ENCODE results near the gene RDH8.
A peak's percentile ranks its signal among the peaks of the same experiment; 100 is the strongest.
"Not testable (repeated sequence)": the region's sequence is repeated elsewhere in the genome, so short reads cannot be mapped to it uniquely, and the experiment has no call there.

RDH8 gene

DNA sequence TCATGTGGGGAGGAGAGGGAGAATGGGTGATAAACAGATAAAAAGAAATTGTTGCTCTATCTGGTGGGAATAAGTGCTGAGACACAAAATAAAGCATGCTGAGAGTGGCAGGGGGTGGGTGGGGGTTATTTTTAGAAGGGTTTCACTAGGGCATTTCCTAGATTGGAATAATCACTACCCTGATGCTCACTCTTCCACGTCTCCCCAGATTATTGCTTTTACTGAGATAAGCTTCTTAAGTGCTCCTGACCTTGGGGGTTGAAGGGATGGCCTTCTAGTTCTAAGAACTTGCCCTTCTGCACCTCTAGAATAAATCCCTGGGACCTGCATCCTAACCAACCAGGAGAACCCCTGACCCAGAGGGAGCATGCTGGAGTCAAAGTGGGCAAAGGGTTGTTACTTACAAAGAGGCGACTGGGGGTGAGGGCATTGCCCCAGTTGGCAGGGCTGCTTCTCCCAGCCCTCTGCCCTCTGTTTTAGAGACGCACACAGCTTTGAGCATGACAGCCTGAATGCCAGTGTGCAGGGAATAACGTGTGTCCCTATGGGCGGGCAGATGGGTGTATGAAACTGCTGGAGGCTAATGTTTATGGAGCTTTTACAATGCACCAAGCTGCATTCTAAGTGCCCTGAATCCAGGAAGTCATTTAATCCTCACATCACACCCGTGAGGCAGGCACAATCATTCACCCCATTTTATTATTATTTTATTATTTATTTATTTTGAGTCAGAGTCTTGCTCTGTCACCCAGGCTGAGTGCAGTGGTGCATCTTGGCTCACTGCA, 743 bp downstream of the RDH8 start:
- Mint-ChIP-seq H3K4me3 (no peak overlapping the region), H3K27ac (no peak overlapping the region), H3K4me1 (peaks cover 8% of the 10 kb centered on the region), H3K9me3 (no peaks in the 10 kb centered on the region), H3K27me3 (peaks cover 50% of the 10 kb centered on the region)
- ATAC-seq (no peak), DNase-seq (no peak)

DNA sequence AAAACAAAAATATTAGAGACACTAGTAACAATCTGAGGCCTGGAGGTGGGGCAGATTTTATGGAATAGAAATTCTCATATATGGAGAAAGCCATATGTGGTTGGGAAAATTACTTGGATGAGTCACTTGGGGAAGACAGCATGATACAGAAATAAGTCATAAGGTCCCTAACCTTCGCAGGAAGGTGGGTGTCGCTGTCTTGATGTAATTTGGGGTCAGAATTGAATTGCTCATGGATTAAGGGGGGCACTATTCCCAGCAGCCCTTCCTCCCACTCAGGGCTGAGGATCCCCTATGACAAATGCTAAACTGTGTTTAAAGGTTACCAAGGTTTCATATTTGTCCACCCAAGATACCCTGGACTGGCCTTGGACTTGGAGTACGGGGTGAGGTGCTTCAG, 5.0 kb downstream of the RDH8 start:
- H3K27ac Mint-ChIP-seq, result no peak overlapping the region
- no peak for ATAC-seq

DNA sequence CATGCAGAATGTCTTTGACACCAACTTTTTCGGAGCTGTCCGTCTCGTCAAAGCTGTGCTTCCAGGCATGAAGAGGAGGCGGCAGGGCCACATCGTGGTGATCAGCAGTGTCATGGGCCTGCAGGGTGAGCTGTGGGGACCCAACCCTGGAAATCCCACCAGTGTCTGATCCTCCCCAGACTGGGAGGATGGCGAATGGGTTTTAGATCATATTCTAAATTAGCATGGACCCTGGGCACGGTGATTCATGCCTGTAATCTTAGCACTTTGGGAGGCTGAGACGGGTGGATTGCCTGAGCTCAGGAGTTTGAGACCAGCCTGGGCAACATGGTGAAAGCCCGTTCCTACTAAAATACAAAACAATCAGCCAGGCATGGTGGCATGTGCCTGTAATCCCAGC, 5.5 kb downstream of the RDH8 start:
- H3K27me3 Mint-ChIP-seq, result peaks cover 4% of the 10 kb centered on the region
- no peak for DNase-seq
- H3K27ac Mint-ChIP-seq, result no peak overlapping the region
- no peak for ATAC-seq
- H3K4me1 Mint-ChIP-seq, result no peaks in the 10 kb centered on the region
- no peaks in the 10 kb centered on the region for H3K9me3 Mint-ChIP-seq
- no peak overlapping the region for H3K4me3 Mint-ChIP-seq

More for the DNA sequence above, 5.0 kb downstream of the RDH8 start:
- no peak for DNase-seq
- no peaks in the 10 kb centered on the region for H3K9me3 Mint-ChIP-seq
- no peak overlapping the region for H3K4me3 Mint-ChIP-seq
- H3K27me3 Mint-ChIP-seq, result peaks cover 9% of the 10 kb centered on the region
- no peaks in the 10 kb centered on the region for H3K4me1 Mint-ChIP-seq

DNA sequence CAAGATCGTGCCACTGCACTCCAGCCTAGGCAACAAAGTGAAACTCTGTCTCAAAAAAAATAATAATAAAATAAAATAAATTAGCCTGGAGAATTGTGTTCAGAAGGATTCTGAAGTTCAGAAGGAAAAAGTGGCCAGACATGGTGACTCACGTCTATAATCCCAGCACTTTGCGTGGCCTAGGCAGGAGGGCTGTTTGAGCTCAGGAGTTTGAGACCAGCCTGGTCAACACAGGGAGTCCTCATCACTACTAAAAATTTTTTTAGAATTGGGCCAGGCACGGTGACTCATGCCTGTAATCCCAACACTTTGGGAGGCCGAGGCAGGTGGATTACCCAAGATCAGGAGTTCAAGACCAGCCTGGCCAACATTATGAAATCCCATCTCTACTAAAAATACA, 6.0 kb downstream of the RDH8 start:
- Mint-ChIP-seq H3K9me3 (no peaks in the 10 kb centered on the region), H3K27ac (no peak overlapping the region), H3K4me3 (no peak overlapping the region), H3K4me1 (no peaks in the 10 kb centered on the region), H3K27me3 (no peaks in the 10 kb centered on the region)
- no peak for ATAC-seq
- DNase-seq, result no peak

- Mint-ChIP-seq H3K4me3 (no peak overlapping the region), H3K4me1 (no peaks in the 10 kb centered on the region), H3K27me3 (peaks cover 1% of the 10 kb centered on the region), H3K9me3 (no peaks in the 10 kb centered on the region), H3K27ac (no peak overlapping the region)
- ATAC-seq, result no peak
- no peak for DNase-seq
Measured at GRCh38 chr19:10020851-10021250, 7.6 kb downstream of the RDH8 start.

DNA sequence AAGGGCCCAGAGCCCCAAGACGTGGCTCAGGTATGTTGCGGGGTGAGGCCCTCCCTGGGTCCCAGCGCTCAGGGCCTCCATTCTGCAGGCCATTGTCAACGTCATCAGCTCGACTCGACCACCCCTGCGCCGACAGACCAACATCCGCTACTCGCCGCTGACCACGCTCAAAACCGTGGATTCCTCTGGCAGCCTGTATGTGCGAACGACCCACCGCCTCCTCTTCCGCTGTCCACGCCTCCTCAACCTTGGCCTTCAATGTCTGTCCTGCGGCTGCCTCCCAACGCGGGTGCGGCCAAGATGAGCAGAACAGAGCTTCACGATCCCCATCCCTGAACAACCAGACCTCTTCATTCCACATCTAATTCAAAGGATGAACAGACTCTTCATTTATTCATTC, 8.2 kb downstream of the RDH8 start:
- no peaks in the 10 kb centered on the region for H3K4me1 Mint-ChIP-seq
- H3K27me3 Mint-ChIP-seq, result peaks cover 7% of the 10 kb centered on the region
- DNase-seq, result no peak
- H3K27ac Mint-ChIP-seq, result no peak overlapping the region
- H3K9me3 Mint-ChIP-seq, result no peaks in the 10 kb centered on the region
- ATAC-seq, result no peak
- H3K4me3 Mint-ChIP-seq, result no peak overlapping the region

GRCh38 chr19:10021863-10022262, 8.6 kb downstream of the RDH8 start:
- Mint-ChIP-seq H3K4me3 (no peak overlapping the region), H3K9me3 (no peaks in the 10 kb centered on the region), H3K27me3 (peaks cover 12% of the 10 kb centered on the region), H3K27ac (no peak overlapping the region), H3K4me1 (no peaks in the 10 kb centered on the region)
- no peak for DNase-seq
- no peak for ATAC-seq

GRCh38 chr19:10023096-10023495, 9.8 kb downstream of the RDH8 start:
- not testable (repeated sequence) for H3K4me1 Mint-ChIP-seq, ATAC-seq, H3K27ac Mint-ChIP-seq, H3K9me3 Mint-ChIP-seq, DNase-seq, H3K4me3 Mint-ChIP-seq
- peaks cover 14% of the 10 kb centered on the region for H3K27me3 Mint-ChIP-seq

GRCh38 chr19:10026744-10027143, 13.5 kb downstream of the RDH8 start:
- Mint-ChIP-seq H3K27ac (no peak overlapping the region), H3K4me3 (no peak overlapping the region), H3K9me3 (no peaks in the 10 kb centered on the region), H3K4me1 (no peaks in the 10 kb centered on the region), H3K27me3 (peaks cover 14% of the 10 kb centered on the region)
- DNase-seq (no peak), ATAC-seq (no peak)

DNA sequence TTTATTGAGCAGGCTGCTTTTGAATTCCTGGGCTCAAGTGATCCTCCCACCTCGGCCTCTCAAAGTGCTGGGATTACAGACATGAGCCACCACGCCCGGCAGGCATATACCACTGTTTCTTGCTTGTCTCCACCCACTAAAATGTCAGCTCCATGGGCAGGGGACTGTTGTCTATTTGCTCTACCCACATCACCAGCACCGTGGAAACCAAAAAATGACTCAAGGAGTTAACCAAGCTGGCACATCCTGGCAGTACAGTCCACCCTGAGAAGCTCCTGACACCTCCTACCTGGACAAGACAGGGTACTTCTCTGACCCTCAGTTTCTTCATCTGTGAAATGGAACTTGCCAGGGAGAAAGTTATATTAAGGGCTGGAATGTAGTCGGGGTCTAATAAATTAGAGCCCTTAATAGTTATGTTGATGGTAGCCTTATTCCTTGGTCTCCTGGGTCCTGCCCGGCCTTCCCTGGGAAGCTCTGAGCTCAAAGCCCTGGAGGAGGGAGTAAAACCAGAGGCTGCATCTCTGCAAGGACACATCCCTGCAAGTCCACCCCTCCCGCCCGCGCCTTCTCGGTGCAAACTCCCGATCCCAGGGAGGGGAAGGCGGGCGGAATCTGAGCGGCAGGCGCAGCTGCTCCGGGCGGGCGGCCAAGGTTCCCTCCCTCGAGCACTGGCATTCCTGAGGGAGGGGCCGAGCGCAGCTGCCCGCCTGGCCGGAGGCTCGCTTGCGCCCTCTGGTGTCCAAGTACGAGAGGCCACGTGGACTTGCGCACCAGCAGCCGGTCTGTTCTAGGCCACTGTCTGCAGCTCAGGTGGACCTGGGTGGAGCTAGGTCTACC, 14.1 kb downstream of the RDH8 start:
- ATAC-seq (peak; percentile 93), DNase-seq (peak; percentile 69 to 77)
- no peak overlapping the region for H3K4me3 Mint-ChIP-seq
- no peaks in the 10 kb centered on the region for H3K9me3 Mint-ChIP-seq
- peaks cover 19% of the 10 kb centered on the region for H3K27me3 Mint-ChIP-seq
- no peaks in the 10 kb centered on the region for H3K4me1 Mint-ChIP-seq
- no peak overlapping the region for H3K27ac Mint-ChIP-seq

- no peak overlapping the region for H3K27ac Mint-ChIP-seq
- H3K4me1 Mint-ChIP-seq, result no peaks in the 10 kb centered on the region
- H3K27me3 Mint-ChIP-seq, result peaks cover 30% of the 10 kb centered on the region
- ATAC-seq, result no peak
- H3K9me3 Mint-ChIP-seq, result no peaks in the 10 kb centered on the region
- H3K4me3 Mint-ChIP-seq, result no peak overlapping the region
- no peak for DNase-seq
Measured at GRCh38 chr19:10033614-10034013, 20.3 kb downstream of the RDH8 start.

DNA sequence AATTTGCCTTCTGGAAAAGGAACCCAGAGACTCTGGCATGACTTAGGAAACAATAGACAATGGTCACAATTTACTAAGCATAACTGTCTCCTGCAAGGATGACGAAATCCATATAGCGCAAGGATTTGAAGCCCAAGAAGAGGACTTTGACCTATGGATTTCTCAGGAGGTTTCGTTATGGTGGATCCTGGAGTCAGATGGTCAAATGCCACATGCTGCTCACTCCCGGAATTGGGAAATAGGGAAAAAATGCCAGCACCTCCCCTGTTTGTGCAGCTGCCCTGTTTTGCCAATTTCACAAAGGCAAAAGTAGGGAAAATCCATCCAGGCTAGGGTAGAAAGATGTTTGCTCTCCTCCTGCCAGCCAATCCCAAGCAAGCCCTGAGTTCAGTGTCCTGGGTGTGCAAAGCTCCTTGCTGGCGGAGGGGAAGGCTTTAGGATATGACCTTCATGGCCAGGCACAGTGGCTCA, 23.4 kb downstream of the RDH8 start:
- Mint-ChIP-seq H3K27me3 (peaks cover 48% of the 10 kb centered on the region), H3K4me1 (no peaks in the 10 kb centered on the region), H3K27ac (no peak overlapping the region), H3K4me3 (no peak overlapping the region), H3K9me3 (peaks cover 0 to 8% of the 10 kb centered on the region in 2 donors)
- ATAC-seq, result no peak
- no peak for DNase-seq

GRCh38 chr19:10037367-10037766, 24.1 kb downstream of the RDH8 start:
- ATAC-seq, result no peak
- peaks cover 5 to 15% of the 10 kb centered on the region in 2 donors for H3K9me3 Mint-ChIP-seq
- H3K27ac Mint-ChIP-seq, result no peak overlapping the region
- no peak for DNase-seq
- H3K27me3 Mint-ChIP-seq, result peaks cover 48% of the 10 kb centered on the region
- H3K4me1 Mint-ChIP-seq, result no peaks in the 10 kb centered on the region
- no peak overlapping the region for H3K4me3 Mint-ChIP-seq

DNA sequence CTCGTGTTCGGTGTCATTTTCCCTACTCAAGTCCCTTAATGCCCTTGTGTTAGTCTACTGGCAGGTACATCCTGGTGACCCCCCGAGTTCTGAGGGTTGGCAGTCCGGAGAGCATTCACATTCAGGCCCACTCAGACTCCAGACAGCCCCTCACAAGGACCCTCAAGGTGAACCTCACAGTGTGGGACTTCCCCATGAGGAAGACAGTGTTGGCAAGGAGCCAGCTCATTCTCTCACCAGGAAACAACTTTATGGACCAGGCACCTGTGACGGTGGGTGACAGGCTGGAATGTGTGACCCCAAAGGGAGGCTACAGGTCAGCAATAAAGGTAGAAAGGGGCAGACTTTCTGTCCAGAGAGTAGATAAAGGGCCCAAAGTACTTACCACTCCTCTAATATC, 24.5 kb downstream of the RDH8 start:
- Mint-ChIP-seq H3K4me3 (no peak overlapping the region), H3K27me3 (peaks cover 44% of the 10 kb centered on the region), H3K27ac (no peak overlapping the region), H3K9me3 (peaks cover 8 to 17% of the 10 kb centered on the region in 2 donors), H3K4me1 (no peaks in the 10 kb centered on the region)
- ATAC-seq, result no peak
- DNase-seq, result no peak

GRCh38 chr19:10043286-10043927, 30.1 kb downstream of the RDH8 start:
- peaks cover 42% of the 10 kb centered on the region for H3K27me3 Mint-ChIP-seq
- ATAC-seq, result no peak
- peaks cover 21 to 31% of the 10 kb centered on the region in 2 donors for H3K9me3 Mint-ChIP-seq
- H3K27ac Mint-ChIP-seq, result no peak overlapping the region
- peak in 1 of 2 donors; percentile 6 for DNase-seq
- H3K4me1 Mint-ChIP-seq, result no peaks in the 10 kb centered on the region
- H3K4me3 Mint-ChIP-seq, result no peak overlapping the region

GRCh38 chr19:10044390-10044789, 31.1 kb downstream of the RDH8 start:
- no peak for ATAC-seq
- peaks cover 32% of the 10 kb centered on the region for H3K27me3 Mint-ChIP-seq

More at GRCh38 chr19:10044390-10044789, 31.1 kb downstream of the RDH8 start:
- Mint-ChIP-seq H3K4me1 (no peaks in the 10 kb centered on the region), H3K4me3 (no peak overlapping the region), H3K27ac (no peak overlapping the region), H3K9me3 (peaks cover 21 to 31% of the 10 kb centered on the region in 2 donors)
- DNase-seq, result no peak

Data from stimulated activated naive CD8-positive, alpha-beta T cell treated with anti-CD3 and anti-CD28 coated beads, Interleukin-15, amount 100 ng/mL, for 72 hours (primary cell).